Mucosa of stomach (tissue), 1 donor: Measurements from ENCODE around the gene HGFAC.

Experiments used
- H3K27me3 ChIP-seq: one replicate; pipeline ENCODE4 v1.7.0; 2013; ENCODE audit warnings: mild to moderate bottlenecking, low read length; ENCODE audit not compliant: control insufficient read depth, insufficient read depth
- H3K36me3 ChIP-seq: one replicate; pipeline ENCODE4 v1.7.0; 2013; ENCODE audit warnings: low read length; ENCODE audit not compliant: control insufficient read depth, insufficient read depth
- H3K4me1 ChIP-seq: one replicate; pipeline ENCODE4 v1.7.0; 2013; ENCODE audit warnings: mild to moderate bottlenecking, low read length; ENCODE audit not compliant: control insufficient read depth, insufficient read depth
- H3K4me3 ChIP-seq: one replicate; pipeline ENCODE4 v1.7.0; 2013; ENCODE audit warnings: low read length
- H3K9ac ChIP-seq: one replicate; pipeline ENCODE4 v1.7.0; 2013; ENCODE audit warnings: mild to moderate bottlenecking, low read length, moderate library complexity
- H3K9me3 ChIP-seq: one replicate; pipeline ENCODE4 v1.7.0; 2013; ENCODE audit warnings: mild to moderate bottlenecking, low read length, moderate library complexity; ENCODE audit not compliant: control insufficient read depth
- donor health status: Pancreatic carcinoma.

HGFAC gene

DNA sequence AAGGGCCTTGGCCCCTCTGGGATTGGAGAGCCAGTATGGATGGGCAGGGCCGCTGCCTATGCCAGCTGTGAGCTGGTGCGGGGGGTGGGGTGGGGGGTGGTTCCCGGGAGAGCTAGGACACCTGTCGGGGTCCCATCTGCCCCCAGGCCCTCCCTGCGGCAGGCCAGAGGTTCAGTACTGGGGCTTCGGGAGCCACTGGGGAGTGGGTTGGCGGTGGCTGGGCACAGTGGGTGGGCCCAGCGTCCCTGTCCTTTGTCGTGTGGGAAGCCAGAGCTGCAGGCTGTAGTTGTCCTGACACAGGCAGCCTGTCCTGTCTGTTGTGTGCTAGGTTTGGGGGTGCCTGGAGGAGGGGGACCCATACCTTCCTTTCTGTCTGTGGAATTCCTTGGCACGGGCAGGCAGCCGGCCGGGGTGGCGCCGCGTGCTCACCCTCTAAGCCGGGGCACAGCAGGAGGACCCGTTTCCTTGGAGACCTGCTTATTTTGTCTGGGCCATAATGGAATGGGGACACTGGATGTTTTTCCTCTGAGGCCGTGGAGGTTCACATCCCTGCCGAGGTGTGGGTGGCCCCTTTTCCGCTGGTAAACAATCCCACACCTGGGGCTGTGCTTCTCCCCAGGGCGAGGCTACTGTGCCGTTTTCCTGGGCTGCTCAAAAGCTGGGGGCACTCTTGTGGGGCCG, 36.1 kb downstream of the HGFAC start:
- no peaks in the 10 kb centered on the region for H3K9me3 ChIP-seq
- H3K9ac ChIP-seq: no peak overlapping the region
- H3K4me3 ChIP-seq: no peak overlapping the region
- H3K36me3 ChIP-seq: no peaks in the 10 kb centered on the region
- H3K4me1 ChIP-seq: peaks cover 22% of the 10 kb centered on the region
- no peaks in the 10 kb centered on the region for H3K27me3 ChIP-seq

DNA sequence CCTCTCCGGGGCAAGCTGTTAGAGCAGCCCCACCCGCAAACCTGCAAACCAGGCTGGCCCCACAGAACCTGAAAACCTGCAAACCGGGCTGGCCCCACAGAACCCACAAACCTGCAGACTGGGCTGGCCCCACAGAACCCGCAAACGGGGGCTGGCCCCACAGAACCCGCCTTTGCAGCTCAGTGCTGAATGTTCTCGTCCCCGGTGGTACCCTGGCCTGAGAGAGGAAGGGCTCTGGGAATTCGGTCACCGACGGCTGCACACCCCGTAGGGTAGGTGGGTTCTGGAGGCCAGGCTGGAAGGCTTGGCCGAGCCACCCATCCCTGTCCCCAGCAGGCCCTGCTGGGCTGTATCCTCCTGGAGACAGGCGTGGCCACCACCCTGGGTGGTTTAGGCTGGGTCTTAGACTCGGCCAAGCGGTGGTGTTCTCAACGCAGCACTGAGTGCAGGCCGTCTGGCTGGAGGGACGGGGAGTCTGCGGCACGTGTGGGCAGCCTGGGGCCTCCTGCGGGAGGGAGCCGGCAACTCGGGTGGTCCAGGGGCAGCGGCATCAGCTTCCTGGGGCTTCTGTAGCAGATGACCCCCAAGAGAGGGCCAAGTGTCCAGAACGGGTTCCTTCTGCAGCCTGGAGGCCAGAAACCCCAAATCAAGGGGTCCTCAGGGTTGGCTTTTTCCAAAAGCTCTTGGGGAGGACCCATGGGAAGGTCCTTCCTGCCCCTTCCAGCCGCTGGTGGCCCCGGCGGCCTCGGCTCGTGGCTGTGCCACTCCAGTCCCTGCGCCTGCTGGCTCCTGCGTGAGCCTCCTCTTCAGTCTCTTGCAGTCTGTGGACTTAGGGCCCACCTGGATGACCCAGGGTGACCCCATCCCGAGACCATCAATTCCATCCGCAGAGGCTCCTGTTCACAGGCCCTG, 36.9 kb downstream of the HGFAC start:
- Histone ChIP-seq H3K9me3 (no peaks in the 10 kb centered on the region), H3K4me3 (no peak overlapping the region), H3K4me1 (peaks cover 27% of the 10 kb centered on the region), H3K9ac (no peak overlapping the region), H3K27me3 (no peaks in the 10 kb centered on the region), H3K36me3 (no peaks in the 10 kb centered on the region)

DNA sequence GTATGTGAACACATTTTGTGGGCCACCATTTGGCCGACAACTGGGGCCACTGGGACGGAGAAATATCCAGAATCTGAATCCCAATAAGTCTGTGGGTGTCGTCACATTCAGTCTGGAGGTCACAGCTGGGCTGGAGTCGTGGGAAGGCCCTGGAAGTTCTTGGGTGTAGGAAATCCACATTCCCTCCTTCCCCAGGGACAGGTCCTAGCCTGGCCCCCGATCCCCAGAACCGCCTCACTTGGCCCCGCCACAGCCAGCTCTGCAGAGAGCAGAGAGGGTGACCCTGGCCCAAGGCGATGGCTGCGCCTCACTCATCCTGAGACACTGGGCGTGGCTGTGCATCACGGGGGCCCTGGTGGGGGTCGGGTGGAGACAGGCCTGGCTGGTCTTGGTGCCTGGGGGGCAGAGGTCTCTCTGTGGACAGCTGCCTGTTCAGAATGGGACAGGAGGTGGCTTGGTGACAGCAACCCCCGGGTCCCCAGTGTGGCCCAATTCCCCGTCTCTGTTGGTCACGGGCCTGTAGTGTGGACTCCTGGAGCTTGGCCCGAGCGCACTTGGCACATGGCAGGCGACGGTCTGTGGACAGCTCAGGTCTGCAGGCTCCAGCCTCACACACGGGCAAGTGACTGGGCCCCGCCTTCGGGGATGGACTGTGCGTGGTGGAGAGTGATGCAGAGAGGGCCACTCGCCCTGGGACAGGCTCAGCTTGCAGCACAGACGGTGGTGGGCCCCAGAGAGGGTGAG, 37.8 kb downstream of the HGFAC start:
- Histone ChIP-seq H3K27me3 (peaks cover under 1% of the 10 kb centered on the region), H3K9ac (no peak overlapping the region), H3K36me3 (no peaks in the 10 kb centered on the region), H3K9me3 (no peaks in the 10 kb centered on the region), H3K4me3 (no peak overlapping the region), H3K4me1 (peaks cover 35% of the 10 kb centered on the region)

DNA sequence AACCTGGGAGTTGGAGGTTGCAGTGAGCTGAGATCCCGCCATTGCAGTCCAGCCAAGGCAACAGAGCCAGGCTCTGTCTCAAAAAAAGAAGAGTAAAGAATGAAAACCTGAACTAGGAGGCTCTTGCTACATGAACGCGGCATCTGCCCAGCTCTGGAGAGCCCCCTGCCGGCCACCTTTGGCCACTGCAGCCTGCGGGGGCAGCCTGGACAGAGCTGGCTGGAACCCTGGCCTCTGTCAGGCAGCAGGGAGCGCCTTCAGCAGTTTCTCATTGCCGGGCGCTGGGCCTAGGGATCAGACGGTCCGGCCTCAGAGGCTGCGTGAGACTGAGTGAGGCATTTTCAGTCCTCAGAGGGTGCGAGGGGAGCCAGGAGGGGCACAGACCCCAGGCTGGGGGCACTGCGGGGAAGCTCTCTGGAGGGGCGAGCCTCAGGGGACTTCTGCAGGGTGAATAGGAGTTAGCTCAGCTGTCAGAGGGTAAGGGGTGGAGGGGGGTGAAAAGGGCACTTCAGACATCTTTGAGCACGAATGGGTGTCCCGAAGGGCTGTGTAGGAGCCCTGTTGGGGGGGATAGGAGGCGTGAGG, 38.9 kb downstream of the HGFAC start:
- Histone ChIP-seq H3K27me3 (peaks cover 10% of the 10 kb centered on the region), H3K4me1 (peaks cover 45% of the 10 kb centered on the region), H3K4me3 (no peak overlapping the region), H3K9ac (no peak overlapping the region), H3K36me3 (no peaks in the 10 kb centered on the region), H3K9me3 (no peaks in the 10 kb centered on the region)

DNA sequence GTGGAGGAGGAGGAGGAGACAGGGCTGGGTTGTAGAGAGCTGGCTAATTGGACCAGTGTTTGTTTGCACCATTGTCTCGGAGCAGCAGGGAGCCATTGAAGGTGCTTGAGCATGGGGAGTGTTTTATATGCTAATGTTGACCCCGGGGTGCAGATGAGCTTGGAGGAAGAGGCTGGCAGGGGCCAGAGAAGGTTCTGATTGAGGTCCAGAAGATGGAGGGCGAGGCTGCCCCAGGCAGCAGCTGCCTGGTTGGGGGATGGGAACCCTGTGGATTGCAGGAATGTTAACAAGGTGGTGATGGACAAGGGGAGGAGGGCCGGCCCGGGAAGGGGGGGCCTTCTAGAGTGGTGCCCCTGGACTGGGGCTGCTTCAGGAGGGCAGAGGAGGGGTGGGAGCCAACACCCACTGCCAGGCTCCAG, 39.4 kb downstream of the HGFAC start:
- Histone ChIP-seq H3K9ac (no peak overlapping the region), H3K36me3 (no peaks in the 10 kb centered on the region), H3K4me3 (no peak overlapping the region), H3K27me3 (peaks cover 13% of the 10 kb centered on the region), H3K4me1 (peaks cover 50% of the 10 kb centered on the region), H3K9me3 (no peaks in the 10 kb centered on the region)

DNA sequence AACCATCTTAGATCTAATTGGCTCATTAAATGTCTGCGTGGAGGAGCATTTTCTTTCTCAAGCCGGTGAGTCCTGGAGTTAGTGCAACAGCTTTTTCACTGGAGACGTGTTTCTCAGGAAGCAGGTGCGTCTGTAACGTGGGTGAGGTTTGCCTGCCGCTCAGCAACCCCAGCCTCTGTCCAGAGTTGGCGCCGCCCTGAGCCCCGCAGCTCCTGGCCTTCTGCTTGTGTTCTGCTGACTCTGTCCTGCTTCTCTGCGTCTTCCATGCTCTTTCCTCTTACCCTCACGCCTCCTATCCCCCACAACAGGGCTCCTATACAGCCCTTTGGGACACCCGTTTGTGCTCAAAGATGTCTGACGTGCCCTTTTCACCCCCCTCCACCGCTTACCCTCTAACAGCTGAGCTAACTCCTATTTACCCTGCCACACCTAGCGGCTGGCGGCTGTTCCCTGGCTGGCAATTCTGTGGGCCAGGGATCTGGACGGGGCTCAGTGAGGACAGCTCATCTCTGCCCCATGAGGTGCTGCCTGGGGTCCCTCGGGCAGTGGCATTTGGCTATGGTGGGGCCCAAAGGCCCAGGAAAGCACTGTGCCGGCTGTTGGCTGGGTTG, 40.1 kb downstream of the HGFAC start:
- H3K9ac ChIP-seq: no peak overlapping the region
- peaks cover 13% of the 10 kb centered on the region for H3K27me3 ChIP-seq
- peaks cover 52% of the 10 kb centered on the region for H3K4me1 ChIP-seq

DNA sequence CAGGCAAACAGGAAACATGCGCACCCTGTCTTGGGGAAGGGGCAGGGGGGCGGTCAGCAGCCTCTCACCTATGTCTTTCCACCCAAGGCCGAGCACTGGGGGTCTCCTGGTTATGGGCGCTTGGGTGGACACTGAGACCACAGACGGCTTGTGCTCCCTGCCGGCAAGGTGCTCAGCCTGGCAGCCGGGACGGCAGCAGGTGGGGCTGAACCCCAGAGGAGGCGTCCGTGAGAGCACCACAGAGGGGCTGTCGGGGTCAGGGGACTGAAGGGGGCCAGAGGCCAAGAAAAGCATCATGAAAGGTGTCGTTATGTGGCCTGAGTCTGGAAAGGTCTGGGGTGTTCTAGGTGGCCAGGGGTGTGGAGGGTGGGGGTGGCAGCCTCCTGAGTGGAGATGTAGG, 40.9 kb downstream of the HGFAC start:
- H3K9ac ChIP-seq: no peak overlapping the region
- H3K4me3 ChIP-seq: no peak overlapping the region
- peaks cover 52% of the 10 kb centered on the region for H3K4me1 ChIP-seq
- H3K27me3 ChIP-seq: peaks cover 13% of the 10 kb centered on the region
- no peaks in the 10 kb centered on the region for H3K36me3 ChIP-seq
- H3K9me3 ChIP-seq: no peaks in the 10 kb centered on the region

More for the DNA sequence above, 40.1 kb downstream of the HGFAC start:
- no peak overlapping the region for H3K4me3 ChIP-seq
- H3K36me3 ChIP-seq: no peaks in the 10 kb centered on the region
- no peaks in the 10 kb centered on the region for H3K9me3 ChIP-seq

DNA sequence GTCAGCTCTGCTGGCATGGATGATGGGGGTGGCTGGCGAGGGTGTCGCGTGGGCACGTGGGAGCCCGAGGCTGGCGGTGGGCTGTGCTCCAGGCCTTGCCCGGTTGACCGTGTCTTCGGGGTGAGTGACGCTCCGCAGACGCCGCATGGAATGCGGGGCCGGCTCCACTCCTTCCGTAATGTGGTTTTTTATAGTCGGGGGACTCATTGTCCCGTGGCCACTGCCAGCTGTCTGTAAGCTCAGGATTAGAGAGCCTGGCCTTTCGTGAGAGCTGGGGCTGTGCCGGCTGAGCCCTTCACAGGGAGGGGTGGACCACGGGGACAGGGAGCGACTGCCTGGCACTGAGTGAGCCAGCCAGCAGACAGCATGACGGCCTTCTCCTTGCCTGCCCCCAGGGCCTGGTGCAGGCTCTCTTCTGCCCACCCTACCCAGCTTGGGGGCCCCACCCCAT, 41.7 kb downstream of the HGFAC start:
- Histone ChIP-seq H3K9me3 (no peaks in the 10 kb centered on the region), H3K4me3 (no peak overlapping the region), H3K27me3 (peaks cover 13% of the 10 kb centered on the region), H3K9ac (no peak overlapping the region), H3K36me3 (no peaks in the 10 kb centered on the region), H3K4me1 (peaks cover 52% of the 10 kb centered on the region)

DNA sequence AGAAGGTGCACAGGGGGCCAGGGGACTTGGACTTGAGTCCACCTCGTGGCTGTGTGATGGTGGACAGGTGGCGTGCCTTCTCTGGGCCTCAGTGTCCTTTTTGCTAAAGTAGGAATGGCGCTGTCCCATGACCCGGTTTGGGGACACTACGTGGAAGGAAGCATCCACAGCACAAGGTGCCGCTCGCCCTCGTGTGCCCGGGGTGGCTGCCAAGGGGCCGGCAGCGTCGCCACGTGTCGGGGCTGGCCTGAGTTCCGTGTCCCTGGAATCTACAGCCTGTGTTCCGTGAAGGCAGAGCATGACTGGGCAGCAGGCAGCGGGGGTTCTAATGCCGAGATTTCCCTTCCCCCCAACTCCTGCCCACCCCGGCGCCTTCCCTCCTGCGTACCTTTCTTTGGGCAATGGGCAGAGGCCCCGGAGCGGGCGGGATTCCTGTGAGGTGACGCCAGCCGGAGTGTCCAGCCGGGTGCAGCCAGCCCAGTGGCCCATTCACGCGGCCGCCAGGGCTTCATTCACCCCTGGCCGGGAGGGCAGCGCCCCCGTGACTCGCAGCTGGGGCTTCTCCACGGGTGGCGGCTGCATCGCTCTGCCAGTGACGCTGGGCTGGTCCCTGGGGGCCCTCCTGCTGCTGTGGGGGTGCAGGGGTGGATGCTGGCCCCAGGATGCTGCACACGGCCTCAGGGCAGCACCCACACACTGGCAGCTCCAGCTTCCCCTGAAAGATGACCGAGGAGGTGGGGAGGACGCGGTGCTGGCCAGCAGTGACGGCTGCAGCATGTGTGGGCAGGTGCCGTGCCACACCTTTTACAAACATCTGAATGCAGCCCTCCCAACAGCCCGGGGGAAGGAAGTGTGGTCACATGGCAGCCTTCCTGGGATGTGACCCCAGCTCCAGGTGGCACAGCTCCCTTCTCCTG, 42.5 kb downstream of the HGFAC start:
- no peak overlapping the region for H3K4me3 ChIP-seq
- H3K9ac ChIP-seq: peak overlapping the region; percentile 62
- peaks cover 13% of the 10 kb centered on the region for H3K27me3 ChIP-seq
- peaks cover 52% of the 10 kb centered on the region for H3K4me1 ChIP-seq
- no peaks in the 10 kb centered on the region for H3K36me3 ChIP-seq
- H3K9me3 ChIP-seq: no peaks in the 10 kb centered on the region

DNA sequence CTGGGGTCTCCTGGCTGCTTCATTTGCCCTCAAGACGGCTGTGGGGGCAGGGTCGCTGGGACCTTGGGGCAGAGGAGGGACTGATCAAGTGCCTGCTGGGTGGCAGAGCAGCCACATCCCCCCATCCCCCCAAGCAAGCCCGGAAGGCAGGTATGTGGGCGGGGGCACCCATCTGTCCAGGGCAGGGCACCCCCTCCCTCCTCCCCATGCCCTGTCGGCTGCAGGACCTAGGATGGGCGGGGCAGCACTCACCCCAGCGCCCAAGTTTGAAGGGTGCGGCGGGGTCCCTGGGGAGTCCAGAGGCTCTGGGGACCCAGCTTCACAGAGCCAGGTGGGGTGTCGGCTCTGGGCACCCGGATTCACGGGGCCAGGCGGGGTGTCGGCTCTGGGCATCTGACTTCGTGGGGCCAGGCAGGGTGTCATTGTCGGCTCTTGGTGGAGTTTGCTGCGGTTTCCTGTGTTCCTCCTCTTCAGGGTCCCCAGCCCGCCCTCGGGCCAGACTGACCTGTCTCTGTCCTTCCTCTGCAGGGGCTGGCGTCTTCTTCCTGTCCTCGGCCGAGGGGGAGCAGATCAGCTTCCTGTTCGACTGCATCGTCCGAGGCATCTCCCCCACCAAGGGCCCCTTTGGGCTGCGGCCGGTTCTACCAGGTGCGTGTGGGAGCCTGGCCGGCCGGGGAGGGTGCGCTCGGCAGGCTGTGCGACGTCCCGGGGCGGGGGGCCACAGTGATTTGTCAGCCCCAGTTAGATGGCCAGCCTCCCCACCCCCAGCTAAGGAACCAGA, 43.4 kb downstream of the HGFAC start:
- Histone ChIP-seq H3K27me3 (peaks cover 13% of the 10 kb centered on the region), H3K4me3 (no peak overlapping the region), H3K9me3 (no peaks in the 10 kb centered on the region), H3K9ac (peak overlapping the region; percentile 62), H3K4me1 (peaks cover 52% of the 10 kb centered on the region), H3K36me3 (no peaks in the 10 kb centered on the region)
